Stimulated activated CD4-positive, alpha-beta T cell treated with anti-CD3 and anti-CD28 coated beads, Interleukin-12 subunit alpha, Interleukin-12 subunit beta, amount 100 ng/mL, for 24 hours (primary cell): ENCODE measurements around the gene KAT7.
"Not testable (repeated sequence)": the region's sequence is repeated elsewhere in the genome, so short reads cannot be mapped to it uniquely, and the experiment has no call there.

Experiments
- DNase-seq, 2 experiments: peaks; one replicate each; pipeline ENCODE4 v3.0.0-alpha.2; 2020; ENCODE audit warnings: low read depth in 2 of 2

Gene KAT7

GRCh38 chr17:49809056-49809455, 20.6 kb downstream of the KAT7 start:
- no peak for DNase-seq

GRCh38 chr17:49814781-49815529, 26.5 kb downstream of the KAT7 start:
- no peak for DNase-seq

- no peak for DNase-seq
Observed at GRCh38 chr17:49815761-49816281, 27.3 kb downstream of the KAT7 start.

- DNase-seq, result no peak
Observed at GRCh38 chr17:49817993-49818392, 29.5 kb downstream of the KAT7 start.

GRCh38 chr17:49819138-49819537, 30.7 kb downstream of the KAT7 start:
- DNase-seq, result no peak

GRCh38 chr17:49819651-49820050, 31.2 kb downstream of the KAT7 start:
- DNase-seq, result no peak

GRCh38 chr17:49820773-49821172, 32.3 kb downstream of the KAT7 start:
- DNase-seq, result no peak

- no peak for DNase-seq
Observed at GRCh38 chr17:49821466-49821865, 33.0 kb downstream of the KAT7 start.

- DNase-seq, result no peak
Observed at GRCh38 chr17:49821916-49822315, 33.4 kb downstream of the KAT7 start.

GRCh38 chr17:49822829-49823228, 34.3 kb downstream of the KAT7 start:
- no peak for DNase-seq

GRCh38 chr17:49823614-49824013, 35.1 kb downstream of the KAT7 start:
- no peak for DNase-seq

GRCh38 chr17:49825645-49826044, 37.2 kb downstream of the KAT7 start:
- DNase-seq, result no peak

GRCh38 chr17:49828325-49828724, 39.8 kb downstream of the KAT7 start:
- not testable (repeated sequence) for DNase-seq

- DNase-seq, result no peak
Observed at GRCh38 chr17:49829026-49829425, 40.5 kb downstream of the KAT7 start.

- DNase-seq, result no peak
Observed at GRCh38 chr17:49830605-49831004, 42.1 kb downstream of the KAT7 start.

GRCh38 chr17:49832840-49833599, 44.5 kb downstream of the KAT7 start:
- DNase-seq, result no peak

GRCh38 chr17:49834118-49834743, 45.8 kb downstream of the KAT7 start:
- no peak for DNase-seq

- no peak for DNase-seq
Observed at GRCh38 chr17:49835472-49835871, 47.0 kb downstream of the KAT7 start.

- no peak for DNase-seq
Observed at GRCh38 chr17:49836111-49837030, 47.9 kb downstream of the KAT7 start.

- DNase-seq, result no peak
Observed at GRCh38 chr17:49839455-49839854, 51.0 kb downstream of the KAT7 start.

GRCh38 chr17:49841548-49841947, 53.1 kb downstream of the KAT7 start:
- no peak for DNase-seq
